B cell (primary cell): Measurements from ENCODE around the gene TFCP2. TPM values are rescaled to one million over a fixed set of nuclear protein-coding genes. Genes with fewer than 3 reads are reported as not detected.

Experiments
- ATAC-seq: fragments of 200-7000 bp; cut with Tn5 transposase; one replicate; pipeline ENCODE4 v1.10.0; 2021; ENCODE audit warnings: low read depth, mild to moderate bottlenecking, moderate number of reproducible peaks, moderate library complexity
- CTCF ChIA-PET: fragments of 350-600 bp; sonication (Branson Sonifier 250); formaldehyde crosslinking; loops from one replicate; lab custom pipeline; 2021; ENCODE audit warnings: antibody characterized with exemption, inconsistent platforms; lab: Charles Lee
- POLR2A ChIA-PET: fragments of 350-600 bp; sonication (Branson Sonifier 250); formaldehyde crosslinking; loops from one replicate; lab custom pipeline; 2021; ENCODE audit warnings: antibody characterized with exemption; lab: Charles Lee
- DNase-seq: peaks from one replicate; pipeline ENCODE4 v3.0.0; 2013
- H2AFZ ChIP-seq: 2 replicates; pipeline ENCODE4 v1.6.1; 2012; ENCODE audit warnings: mild to moderate bottlenecking, low read depth, low read length; ENCODE audit not compliant: insufficient read depth, poor library complexity, severe bottlenecking
- H3K27ac ChIP-seq, 2 donors: 1 replicate in 1 of 2; 2 replicates in 1 of 2; pipeline ENCODE4 v1.5.1; 2012 to 2013; ENCODE audit warnings: low read length in 2 of 2, mild to moderate bottlenecking in 2 of 2, moderate library complexity in 1 of 2
- H3K27me3 ChIP-seq, 4 experiments: fragments of 200-600 bp in 1 of 4; sonication (generic) in 1 of 4; replicated peaks in 1 of 4; 1 replicate in 2 of 4; 2 replicates in 2 of 4; pipeline versions ENCODE4 v1.6.1 to v1.7.0; 2013 to 2016; ENCODE audit warnings: low read length in 3 of 4, mild to moderate bottlenecking in 2 of 4, mixed read lengths in 1 of 4, moderate library complexity in 1 of 4; ENCODE audit not compliant: insufficient read depth in 4 of 4, control insufficient read depth in 3 of 4; ENCODE audit errors: control extremely low read depth in 1 of 4
- H3K36me3 ChIP-seq, 2 experiments: replicated peaks in 1 of 2; 1 replicate in 1 of 2; 2 replicates in 1 of 2; pipeline versions ENCODE4 v1.6.1 to v1.7.1; 2013; ENCODE audit warnings: low read length in 1 of 2; ENCODE audit not compliant: insufficient read depth in 2 of 2, control insufficient read depth in 1 of 2; ENCODE audit errors: control extremely low read depth in 1 of 2, extremely low read depth in 1 of 2
- H3K4me1 ChIP-seq, 2 donors: fragments of 200-600 bp in 1 of 2; sonication (generic) in 1 of 2; 1 replicate in 1 of 2; 2 replicates in 1 of 2; pipeline versions ENCODE4 v1.5.1 to v1.6.1; 2013 to 2017; ENCODE audit warnings: low read length in 2 of 2; ENCODE audit not compliant: control insufficient read depth in 2 of 2, insufficient read depth in 2 of 2
- H3K4me2 ChIP-seq: replicated peaks from 2 replicates; pipeline ENCODE3; 2012; ENCODE audit warnings: mild to moderate bottlenecking, low read depth, low read length; ENCODE audit not compliant: poor library complexity, severe bottlenecking
- H3K4me3 ChIP-seq, 5 experiments: fragments of 200-600 bp in 1 of 5; sonication (generic) in 1 of 5; 1 replicate in 3 of 5; 2 replicates in 2 of 5; pipeline versions ENCODE4 v1.5.1 to v1.7.0; 2011 to 2016; ENCODE audit warnings: low read length in 4 of 5, mild to moderate bottlenecking in 4 of 5, low read depth in 2 of 5, control low read depth in 1 of 5, moderate library complexity in 1 of 5; ENCODE audit not compliant: insufficient read depth in 1 of 5; ENCODE audit errors: control extremely low read depth in 1 of 5, extremely low read depth in 1 of 5
- H3K79me2 ChIP-seq: fragments of 200-600 bp; sonication (generic); one replicate; pipeline ENCODE4 v1.6.0; 2016; ENCODE audit warnings: low read length; ENCODE audit not compliant: control insufficient read depth, insufficient read depth
- H3K9ac ChIP-seq: fragments of 200-600 bp; sonication (generic); 2 replicates; pipeline ENCODE4 v1.6.1; 2017; ENCODE audit warnings: mild to moderate bottlenecking, low read length, moderate library complexity
- H3K9me3 ChIP-seq, 3 donors: one replicate each; pipeline versions ENCODE4 v1.6.1 to v1.7.1; 2013; ENCODE audit warnings: low read length in 2 of 3; ENCODE audit not compliant: control insufficient read depth in 2 of 3, insufficient read depth in 1 of 3; ENCODE audit errors: control extremely low read depth in 1 of 3
- H4K20me1 ChIP-seq: 2 replicates; pipeline ENCODE4 v1.6.0; 2012; ENCODE audit warnings: mild to moderate bottlenecking, low read length; ENCODE audit not compliant: insufficient read depth, control insufficient read depth, poor library complexity, severe bottlenecking
- H3K27ac Mint-ChIP-seq: one replicate; pipeline ENCODE4 v1.8.0; 2021; ENCODE audit warnings: mixed read lengths
- H3K27me3 Mint-ChIP-seq: one replicate; pipeline ENCODE4 v1.8.0; 2021; ENCODE audit warnings: mixed read lengths
- H3K4me1 Mint-ChIP-seq: one replicate; pipeline ENCODE4 v1.8.0; 2021; ENCODE audit warnings: mixed read lengths
- H3K4me3 Mint-ChIP-seq: one replicate; pipeline ENCODE4 v1.8.0; 2021; ENCODE audit warnings: mixed read lengths
- H3K9me3 Mint-ChIP-seq: one replicate; pipeline ENCODE4 v1.8.0; 2022; ENCODE audit warnings: mixed read lengths; ENCODE audit not compliant: insufficient read depth
- CTCF ChIP-seq: fragments of 200-600 bp; IDR thresholded peaks from one replicate; pipeline ENCODE4 v1.8.0; 2022; ENCODE audit warnings: antibody characterized with exemption, mild to moderate bottlenecking
- EZH2 ChIP-seq: IDR thresholded peaks from 2 replicates; pipeline ENCODE4 v1.6.1; 2012; ENCODE audit warnings: borderline replicate concordance, low read depth, mild to moderate bottlenecking, moderate library complexity, low read length; ENCODE audit not compliant: insufficient read depth, poor library complexity, severe bottlenecking
- WGBS: methylation state at CpG from one replicate; pipeline ENCODE4 v1.1.5; 2013; ENCODE audit warnings: missing lambda C conversion rate; ENCODE audit not compliant: insufficient coverage; 5-methylcytosine and 5-hydroxymethylcytosine counted together
- intact Hi-C: fragments of 100-400 bp; cut with micrococcal nuclease; formaldehyde crosslinking; loops from one replicate; pipeline ENCODE4 v1.10.0; 2022
- polyA plus RNA-seq: library from polyadenylated mRNA; depleted of rRNA; stranded (reverse); fragments of >200 nt; gene quantifications from 2 replicates; pipeline ENCODE4 v1.2.3, GENCODE V29; 2012
- total RNA-seq, 2 donors: library from RNA; stranded (reverse); fragments of 120-200 nt in 1 of 2; gene quantifications; 1 replicate in 1 of 2; 2 replicates in 1 of 2; pipeline versions ENCODE4 v1.2.3 to v1.2.4, GENCODE V29; 2013 to 2022

TFCP2 gene
- total and polyA plus RNA-seq, 2 donors (not counting 1 experiment from before 2014, with no cell fraction given) = 12.1 to 38.8 TPM

DNA sequence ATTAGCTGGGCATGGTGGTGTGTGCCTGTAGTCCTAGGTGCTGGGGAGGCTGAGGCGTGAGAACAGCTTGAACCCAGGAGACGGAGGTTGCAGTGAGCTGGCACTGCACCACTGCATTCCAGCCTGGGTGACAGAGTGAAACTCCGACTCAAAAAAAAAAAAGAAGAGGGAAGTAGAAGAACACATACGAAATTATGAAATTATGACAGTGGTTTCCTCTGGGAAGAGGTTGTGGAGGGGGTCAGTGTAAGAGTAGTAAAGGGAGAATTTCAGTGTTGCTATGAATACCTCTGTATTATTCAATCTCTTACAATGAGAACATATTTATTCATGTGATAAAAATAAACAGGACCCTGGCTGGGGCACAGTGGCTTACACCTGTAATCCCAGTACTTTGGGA, 64.8 kb downstream of the TFCP2 start:
- ATAC-seq = no peak
- no peak overlapping the region for H3K27ac Mint-ChIP-seq

GRCh38 chr12:51103977-51104376, 69.0 kb downstream of the TFCP2 start:
- H3K4me1 Mint-ChIP-seq = no peaks in the 10 kb centered on the region
- no peaks in the 10 kb centered on the region for H4K20me1 ChIP-seq
- H3K79me2 ChIP-seq = no peaks in the 10 kb centered on the region
- no peak overlapping the region for H3K4me2 ChIP-seq
- H3K27me3 ChIP-seq = no peaks in the 10 kb centered on the region
- DNase-seq (no peak), ATAC-seq (no peak)
- no peak overlapping the region for H3K4me3 Mint-ChIP-seq
- no peak for TF ChIP-seq CTCF
- no peak for TF ChIP-seq EZH2
- no peak overlapping the region for H2AFZ ChIP-seq
- no peaks in the 10 kb centered on the region for H3K4me1 ChIP-seq
- no peak overlapping the region for H3K27ac Mint-ChIP-seq
- no peaks in the 10 kb centered on the region for H3K27me3 Mint-ChIP-seq
- no peak overlapping the region for H3K27ac ChIP-seq
- intact Hi-C loops = no loop called here
- no peaks in the 10 kb centered on the region for H3K9me3 Mint-ChIP-seq
- ChIA-PET CTCF (no interaction called here), POLR2A (no interaction called here)
- no peaks in the 10 kb centered on the region for H3K9me3 ChIP-seq
- peaks cover 3 to 61% of the 10 kb centered on the region in 2 experiments for H3K36me3 ChIP-seq
- H3K4me3 ChIP-seq = no peak overlapping the region
- no peak overlapping the region for H3K9ac ChIP-seq

More for the DNA sequence above, 64.8 kb downstream of the TFCP2 start:
- Histone ChIP-seq H4K20me1 (no peaks in the 10 kb centered on the region), H3K36me3 (peaks cover 9 to 65% of the 10 kb centered on the region in 2 experiments), H2AFZ (no peak overlapping the region), H3K4me3 (no peak overlapping the region), H3K4me1 (no peaks in the 10 kb centered on the region), H3K9ac (no peak overlapping the region), H3K27me3 (no peaks in the 10 kb centered on the region), H3K79me2 (no peaks in the 10 kb centered on the region), H3K9me3 (no peaks in the 10 kb centered on the region), H3K4me2 (no peak overlapping the region), H3K27ac (no peak overlapping the region)
- no peak for TF ChIP-seq EZH2
- TF ChIP-seq CTCF = no peak
- intact Hi-C loops = no loop called here
- WGBS = 92% methylated on average over 3 of the region's 4 CpGs
- ChIA-PET POLR2A (no interaction called here), CTCF (interaction anchor here (2.2 kb wide), 1 partner anchor 233 kb away, joined by 5 read pairs; no protein-coding TSS in a partner anchor)
- no peak overlapping the region for H3K4me3 Mint-ChIP-seq
- H3K4me1 Mint-ChIP-seq = no peaks in the 10 kb centered on the region
- H3K27me3 Mint-ChIP-seq = no peaks in the 10 kb centered on the region
- DNase-seq = no peak
- no peaks in the 10 kb centered on the region for H3K9me3 Mint-ChIP-seq
